Mucosa of gallbladder (tissue), 1 donor: ENCODE measurements around the gene KIF17. TPM values are rescaled to one million over a fixed set of nuclear protein-coding genes. Genes with fewer than 3 reads are reported as not detected.

Source experiments
- DNase-seq: peaks from one replicate; pipeline ENCODE4 v3.0.0-alpha.2; 2020; ENCODE audit warnings: low spot score
- total RNA-seq: library from RNA; stranded (reverse); gene quantifications from one replicate; pipeline ENCODE4 v1.2.1, GENCODE V29; 2021
- donor health status: DM: no; HTN: no; CAD: no.

The KIF17 gene
- total RNA-seq, 1 donor from 2014 or later: 4.7 TPM

GRCh38 chr1:20711285-20712214, 6.3 kb downstream of the KIF17 start:
- DNase-seq: no peak

GRCh38 chr1:20710469-20711284, 7.1 kb downstream of the KIF17 start:
- no peak for DNase-seq

- no peak for DNase-seq
Measured at GRCh38 chr1:20709868-20710267, 7.9 kb downstream of the KIF17 start.

- DNase-seq: no peak
Measured at GRCh38 chr1:20708891-20709290, 8.9 kb downstream of the KIF17 start.

- no peak for DNase-seq
Measured at GRCh38 chr1:20708057-20708456, 9.8 kb downstream of the KIF17 start.

- no peak for DNase-seq
Measured at GRCh38 chr1:20706841-20707240, 11.0 kb downstream of the KIF17 start.

GRCh38 chr1:20705203-20705755, 12.5 kb downstream of the KIF17 start:
- no peak for DNase-seq

GRCh38 chr1:20704390-20705202, 13.2 kb downstream of the KIF17 start:
- no peak for DNase-seq

GRCh38 chr1:20703124-20703756, 14.6 kb downstream of the KIF17 start:
- DNase-seq: no peak

- DNase-seq: no peak
Measured at GRCh38 chr1:20702416-20702815, 15.4 kb downstream of the KIF17 start.

- no peak for DNase-seq
Measured at GRCh38 chr1:20701847-20702246, 16.0 kb downstream of the KIF17 start.

- no peak for DNase-seq
Measured at GRCh38 chr1:20701446-20701845, 16.4 kb downstream of the KIF17 start.

- no peak for DNase-seq
Measured at GRCh38 chr1:20700636-20701215, 17.1 kb downstream of the KIF17 start.

- no peak for DNase-seq
Measured at GRCh38 chr1:20699558-20699957, 18.2 kb downstream of the KIF17 start.

- DNase-seq: no peak
Measured at GRCh38 chr1:20698195-20698910, 19.5 kb downstream of the KIF17 start.

- DNase-seq: no peak
Measured at GRCh38 chr1:20697563-20697962, 20.2 kb downstream of the KIF17 start.

GRCh38 chr1:20696397-20697333, 21.1 kb downstream of the KIF17 start:
- DNase-seq: peak; percentile 78

GRCh38 chr1:20695515-20695914, 22.3 kb downstream of the KIF17 start:
- DNase-seq: no peak

- no peak for DNase-seq
Measured at GRCh38 chr1:20693623-20694022, 24.2 kb downstream of the KIF17 start.
